ENCODE data around the gene EDDM3A.
A peak's percentile ranks its signal among the peaks of the same experiment; 100 is the strongest.
"Not testable (repeated sequence)": the region's sequence is repeated elsewhere in the genome, so short reads cannot be mapped to it uniquely, and the experiment has no call there.

EDDM3A gene, protein sequence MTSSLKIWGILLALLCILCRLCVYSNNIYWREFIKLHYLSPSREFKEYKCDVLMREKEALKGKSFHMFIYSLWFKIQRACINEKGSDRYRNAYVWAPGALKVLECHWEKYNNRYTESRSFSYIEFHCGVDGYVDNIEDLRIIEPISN

DNA sequence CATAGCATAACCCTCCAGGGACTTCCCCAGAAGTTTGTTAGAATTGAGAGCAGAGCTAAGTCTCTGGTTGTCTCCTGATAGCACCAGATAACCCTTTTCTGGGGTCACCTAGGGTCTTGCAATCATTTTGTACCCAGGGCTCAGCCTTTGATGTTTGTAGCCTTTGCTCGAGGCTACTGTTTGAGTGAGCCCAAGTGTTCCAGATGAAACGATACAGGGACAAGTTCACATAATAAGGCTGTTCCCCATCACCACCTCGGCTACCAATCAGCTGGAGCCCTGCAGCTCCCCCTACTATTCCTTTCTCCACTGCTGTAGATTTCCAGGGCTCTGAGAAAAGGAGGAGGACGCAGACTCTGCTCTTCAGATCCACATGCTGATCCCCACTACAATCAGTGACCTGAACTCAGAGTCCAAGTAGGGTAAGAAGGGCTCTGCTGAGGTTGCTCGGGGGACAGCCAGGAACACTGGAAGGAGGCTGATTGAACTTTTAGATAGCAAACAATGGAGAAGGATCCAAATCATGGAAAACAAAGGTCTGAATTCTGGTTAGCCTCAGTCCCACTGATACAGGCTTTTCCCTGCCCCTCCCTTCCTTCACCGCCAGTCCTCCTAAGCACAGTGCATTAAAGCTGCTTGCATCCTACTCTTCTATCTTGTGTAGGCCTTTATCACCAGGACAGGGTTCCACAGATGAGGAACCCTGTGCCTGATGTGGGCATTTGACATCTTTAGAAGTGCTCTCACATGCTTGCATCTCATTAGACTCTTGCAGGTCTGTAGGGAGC, at the start of gene EDDM3A:
Gene EDDM3A (plus strand): TSS at position 317 of the 788 bp plus-strand sequence. CDS start 1,694 bp downstream, outside the sequence.
- in situ Hi-C loops (cut with MboI; ENCODE audit: low sequenced_read_pairs) = no loop called here
- H3K27me3 ChIP-seq (ENCODE audit: low read depth) = no peaks in the 10 kb centered on the region
- no peak for DNase-seq (ENCODE audit: low spot score in 2 of 2)
- no peaks in the 10 kb centered on the region for H3K9me3 ChIP-seq
- no peak within 1 kb of the TSS for H3K4me3 ChIP-seq
- no peaks in the 10 kb centered on the region for H3K36me3 ChIP-seq (replicated peaks)
- H3K4me1 ChIP-seq = no peaks in the 10 kb centered on the region

DNA sequence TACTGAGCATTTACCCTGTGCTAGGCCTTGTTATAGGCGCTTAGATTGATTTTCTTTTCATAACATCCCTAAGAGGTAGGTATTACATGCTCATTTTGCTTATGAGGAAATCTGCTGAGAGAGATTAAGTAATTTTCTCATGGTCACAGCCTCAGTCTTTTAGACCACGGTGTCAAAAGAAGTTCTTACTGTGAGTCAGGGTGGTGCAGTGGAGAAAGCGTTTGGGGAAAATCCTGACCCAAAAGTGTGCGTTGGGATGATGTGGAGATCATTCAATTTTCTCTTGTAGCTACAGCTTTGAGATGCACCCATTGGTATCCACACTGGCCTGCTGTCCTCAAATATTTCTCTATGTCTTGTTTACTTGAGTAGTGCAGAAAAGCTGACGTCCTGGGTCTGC, 48.9 kb upstream of the EDDM3A start:
- peaks cover 3% of the 10 kb centered on the region; the same call in 1 of the 2 replicates for H3K27me3 ChIP-seq (ENCODE audit: low read depth)
- in situ Hi-C loops (cut with MboI; ENCODE audit: low sequenced_read_pairs) = loop anchor here (5.0 kb wide), 1 partner anchor 161 kb away; no protein-coding TSS in a partner anchor
- DNase-seq (ENCODE audit: low spot score in 2 of 2) = no peak
- no peaks in the 10 kb centered on the region for H3K9me3 ChIP-seq
- H3K4me1 ChIP-seq = no peaks in the 10 kb centered on the region
- H3K4me3 ChIP-seq = no peak overlapping the region
- H3K36me3 ChIP-seq (replicated peaks) = no peaks in the 10 kb centered on the region

DNA sequence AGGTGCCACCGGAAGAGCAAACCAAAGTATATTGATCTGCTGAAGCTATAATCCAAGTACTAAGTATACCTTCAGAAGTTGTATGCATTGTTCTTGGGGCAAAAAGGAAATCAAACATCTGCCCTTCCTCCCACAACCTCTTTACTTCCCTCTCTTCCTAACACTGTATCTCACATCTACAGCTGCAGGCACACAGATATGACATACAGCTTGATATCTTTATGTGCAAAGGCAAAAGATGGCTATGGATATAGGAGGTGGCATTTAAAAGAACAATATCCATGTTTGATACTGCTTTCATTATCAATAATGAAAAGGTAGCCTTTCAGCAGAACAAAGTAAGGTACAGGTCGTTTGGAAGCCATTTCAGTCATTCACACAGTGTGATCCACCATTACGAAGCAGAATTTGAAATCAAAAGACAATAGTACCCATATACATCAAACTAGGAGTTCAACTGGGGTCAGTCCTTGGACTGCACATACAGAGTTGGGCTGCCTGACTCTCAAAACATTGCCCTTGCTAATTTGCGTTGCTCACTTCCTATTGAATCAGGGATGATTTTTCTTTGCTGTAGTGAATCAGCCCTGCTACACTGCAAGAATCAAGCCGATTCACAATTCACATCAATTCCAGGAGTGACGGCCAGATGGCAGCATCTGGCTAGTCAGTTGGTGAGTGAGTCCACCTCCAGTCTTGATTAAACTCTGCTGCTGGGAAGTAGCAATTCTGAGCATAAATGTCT, 48.2 kb upstream of the EDDM3A start:
- H3K4me3 ChIP-seq = no peak overlapping the region
- peak; percentile 48 to 67 for DNase-seq (ENCODE audit: low spot score in 2 of 2)
- in situ Hi-C loops (cut with MboI; ENCODE audit: low sequenced_read_pairs) = loop anchor here (5.0 kb wide), 1 partner anchor 160 kb away; no protein-coding TSS in a partner anchor

DNA sequence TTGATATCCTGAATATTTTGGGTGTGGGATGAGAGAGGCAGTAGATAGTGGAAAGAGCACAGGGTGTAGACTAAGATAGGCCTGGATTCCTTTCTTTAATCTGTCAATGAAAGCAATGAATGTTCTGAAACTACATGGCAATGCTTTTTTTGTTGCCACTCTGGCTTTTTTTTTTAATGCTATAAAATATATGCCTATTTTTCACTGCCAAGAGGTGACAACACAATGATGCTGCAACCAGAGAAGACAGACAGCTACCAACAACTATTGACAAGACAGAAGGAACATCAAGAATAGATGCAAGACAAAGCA, 47.7 kb upstream of the EDDM3A start:
- no peak overlapping the region for H3K4me3 ChIP-seq
- no peaks in the 10 kb centered on the region for H3K9me3 ChIP-seq
- DNase-seq (ENCODE audit: low spot score in 2 of 2) = no peak
- no peaks in the 10 kb centered on the region for H3K36me3 ChIP-seq (replicated peaks)
- H3K27me3 ChIP-seq (ENCODE audit: low read depth) = peaks cover 3% of the 10 kb centered on the region; the same call in 1 of the 2 replicates
- in situ Hi-C loops (cut with MboI; ENCODE audit: low sequenced_read_pairs) = loop anchor here (5.0 kb wide), 1 partner anchor 159 kb away; no protein-coding TSS in a partner anchor
- H3K4me1 ChIP-seq = no peaks in the 10 kb centered on the region

More for the DNA sequence above, 48.2 kb upstream of the EDDM3A start:
- Histone ChIP-seq H3K27me3 (ENCODE audit: low read depth) (peaks cover 3% of the 10 kb centered on the region; the same call in 1 of the 2 replicates), H3K9me3 (no peaks in the 10 kb centered on the region), H3K4me1 (no peaks in the 10 kb centered on the region), H3K36me3 (replicated peaks) (no peaks in the 10 kb centered on the region)

DNA sequence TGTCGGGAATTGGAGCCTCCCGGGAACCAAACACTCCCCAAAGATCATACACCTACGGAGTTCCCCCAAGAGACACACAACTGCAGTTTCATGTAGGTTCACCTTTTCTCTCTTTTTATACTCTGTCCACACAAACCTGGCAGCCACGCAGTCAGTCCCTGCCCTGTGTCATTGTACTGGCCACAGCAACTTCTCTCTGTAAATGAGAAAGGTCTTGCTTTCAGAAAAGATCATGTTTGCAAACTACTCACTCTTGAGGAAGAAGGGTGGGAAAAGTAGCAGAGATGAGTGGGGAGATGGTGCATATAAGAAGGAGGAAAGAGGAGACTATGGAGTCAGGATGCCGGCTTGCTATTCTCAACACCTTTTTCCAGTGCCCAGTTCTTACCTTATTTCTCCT, 46.8 kb upstream of the EDDM3A start:
- Histone ChIP-seq H3K9me3 (no peaks in the 10 kb centered on the region), H3K4me3 (no peak overlapping the region), H3K27me3 (ENCODE audit: low read depth) (peaks cover 3% of the 10 kb centered on the region; the same call in 1 of the 2 replicates), H3K36me3 (replicated peaks) (no peaks in the 10 kb centered on the region), H3K4me1 (no peaks in the 10 kb centered on the region)
- no peak for DNase-seq (ENCODE audit: low spot score in 2 of 2)
- in situ Hi-C loops (cut with MboI; ENCODE audit: low sequenced_read_pairs) = loop anchor here (5.0 kb wide), 1 partner anchor 158 kb away; no protein-coding TSS in a partner anchor

DNA sequence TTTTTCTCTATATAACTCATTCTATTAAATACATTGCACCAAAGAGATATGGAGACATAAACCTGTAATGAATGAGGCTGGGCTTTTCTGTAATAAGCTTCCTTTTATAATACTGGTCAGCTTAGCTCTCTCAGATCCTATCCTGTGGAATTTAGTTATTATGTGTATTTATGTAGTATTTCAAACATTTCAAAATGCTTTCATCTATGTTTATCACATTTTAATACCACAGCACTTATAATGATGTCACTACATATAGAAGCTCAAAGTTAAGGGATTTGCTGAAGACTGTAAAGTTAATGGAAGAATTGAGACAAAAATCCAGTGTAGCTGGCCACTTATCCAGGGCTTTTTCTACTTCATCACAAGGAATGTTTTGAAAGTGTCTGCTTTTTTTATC, 45.8 kb upstream of the EDDM3A start:
- H3K27me3 ChIP-seq (ENCODE audit: low read depth) = peaks cover 3% of the 10 kb centered on the region; the same call in 1 of the 2 replicates
- DNase-seq (ENCODE audit: low spot score in 2 of 2) = no peak
- in situ Hi-C loops (cut with MboI; ENCODE audit: low sequenced_read_pairs) = loop anchor here (5.0 kb wide), 1 partner anchor 157 kb away; no protein-coding TSS in a partner anchor
- no peak overlapping the region for H3K4me3 ChIP-seq
- H3K9me3 ChIP-seq = no peaks in the 10 kb centered on the region
- no peaks in the 10 kb centered on the region for H3K4me1 ChIP-seq
- H3K36me3 ChIP-seq (replicated peaks) = no peaks in the 10 kb centered on the region

DNA sequence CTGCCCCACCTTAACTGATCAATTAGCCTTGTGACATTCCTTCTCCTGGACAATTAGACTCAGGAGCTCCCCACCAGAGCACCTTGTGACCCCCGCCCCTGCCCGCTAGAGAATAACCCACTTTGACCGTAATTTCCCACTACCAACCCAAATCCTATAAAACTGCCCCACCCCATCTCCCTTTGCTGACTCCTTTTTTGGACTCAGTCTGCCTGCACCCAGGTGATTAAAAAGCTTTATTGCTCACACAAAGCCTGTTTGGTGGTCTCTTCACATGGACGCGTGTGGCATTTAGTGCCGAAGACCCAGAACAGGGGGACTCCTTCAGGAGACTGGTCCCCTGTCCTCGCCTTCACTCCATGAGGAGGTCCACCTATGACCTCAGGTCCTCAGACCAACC, 44.7 kb upstream of the EDDM3A start:
- H3K9me3 ChIP-seq; H3K36me3 ChIP-seq (replicated peaks); H3K27me3 ChIP-seq (ENCODE audit: low read depth); H3K4me3 ChIP-seq; H3K4me1 ChIP-seq; in situ Hi-C loops (cut with MboI; ENCODE audit: low sequenced_read_pairs); DNase-seq (ENCODE audit: low spot score in 2 of 2): not testable (repeated sequence)

DNA sequence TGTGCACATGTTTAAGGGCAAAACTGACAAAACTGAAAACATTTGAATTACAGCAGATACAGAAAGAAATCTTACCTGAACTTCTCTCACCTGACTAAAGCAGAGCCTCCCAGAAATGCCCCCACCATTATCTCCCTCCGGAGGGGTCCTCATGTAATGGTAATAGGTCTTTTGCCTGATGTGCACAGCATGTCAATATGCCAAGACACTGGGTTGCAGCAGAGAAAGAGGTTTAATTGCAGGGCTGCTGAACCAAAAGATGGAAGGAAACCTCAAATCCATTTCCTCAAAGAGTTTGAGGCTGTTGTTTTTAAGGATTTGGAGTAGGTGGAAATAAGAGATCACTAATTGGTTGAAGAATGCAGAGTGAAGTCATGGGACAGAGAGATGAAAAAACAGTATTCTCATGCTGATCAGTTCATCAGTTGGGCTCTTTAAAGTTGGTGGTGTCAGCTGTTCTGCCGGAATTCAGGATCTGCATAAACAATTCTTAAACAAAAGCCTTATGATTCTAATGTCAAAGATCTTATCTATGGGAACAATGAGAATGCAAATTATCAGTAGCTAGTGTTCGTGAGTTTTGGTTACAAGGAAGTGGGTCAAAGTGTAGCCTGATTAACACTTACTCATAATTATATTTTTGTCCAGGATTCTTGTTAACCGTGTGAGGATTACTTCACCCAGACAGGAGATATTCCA, 38.9 kb upstream of the EDDM3A start:
- H3K4me1 ChIP-seq = peaks cover 4% of the 10 kb centered on the region; the same call in 1 of the 2 replicates
- in situ Hi-C loops (cut with MboI; ENCODE audit: low sequenced_read_pairs) = no loop called here
- H3K27me3 ChIP-seq (ENCODE audit: low read depth) = peaks cover 4% of the 10 kb centered on the region; the same call in 1 of the 2 replicates
- DNase-seq (ENCODE audit: low spot score in 2 of 2) = peak in 1 of 2 experiments; percentile 8
- no peak overlapping the region for H3K4me3 ChIP-seq
- H3K9me3 ChIP-seq = no peaks in the 10 kb centered on the region
- no peaks in the 10 kb centered on the region for H3K36me3 ChIP-seq (replicated peaks)

DNA sequence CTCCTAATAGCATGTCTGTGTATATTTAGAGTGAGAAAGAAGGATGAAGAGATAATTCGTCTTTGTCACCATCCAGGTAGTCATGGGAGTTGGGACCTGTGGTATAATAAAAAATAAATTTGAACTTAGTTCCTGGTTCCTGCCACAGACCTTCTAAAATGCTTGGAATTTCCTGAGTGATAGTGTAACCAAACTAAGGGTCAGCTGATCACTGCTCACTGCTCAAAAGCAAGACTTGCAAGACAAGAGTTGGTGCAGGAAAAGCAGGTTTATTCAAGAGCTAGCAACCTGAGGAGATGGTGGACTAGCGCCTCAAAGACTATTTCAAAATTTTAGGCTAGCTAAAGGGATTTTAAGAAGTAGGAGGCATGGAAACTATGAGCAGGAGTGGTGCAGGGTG, 38.1 kb upstream of the EDDM3A start:
- H3K9me3 ChIP-seq = no peaks in the 10 kb centered on the region
- no peak overlapping the region for H3K4me3 ChIP-seq
- no peak for DNase-seq (ENCODE audit: low spot score in 2 of 2)
- H3K4me1 ChIP-seq = peaks cover 4% of the 10 kb centered on the region; the same call in 1 of the 2 replicates
- peaks cover 4% of the 10 kb centered on the region; the same call in 1 of the 2 replicates for H3K27me3 ChIP-seq (ENCODE audit: low read depth)
- in situ Hi-C loops (cut with MboI; ENCODE audit: low sequenced_read_pairs) = no loop called here
- H3K36me3 ChIP-seq (replicated peaks) = no peaks in the 10 kb centered on the region

DNA sequence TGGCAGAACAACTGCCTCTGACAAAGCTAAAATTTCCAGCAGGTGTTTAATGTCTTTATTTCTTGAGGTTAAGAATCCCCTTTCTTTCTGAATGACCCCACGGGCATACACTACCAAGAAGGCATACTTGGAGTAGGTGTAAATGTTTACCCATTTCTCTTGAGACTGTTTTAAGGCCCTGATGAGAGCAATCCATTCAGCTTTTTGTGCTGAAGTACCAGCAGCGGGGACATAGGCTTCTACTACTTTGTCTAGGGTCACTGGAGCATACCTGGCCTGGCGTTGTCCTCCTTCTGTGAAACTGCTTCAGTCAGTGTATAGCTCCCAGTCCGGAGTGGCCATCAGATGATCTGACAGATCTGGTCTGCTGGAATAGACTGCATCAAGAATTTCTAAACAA, 34.4 kb upstream of the EDDM3A start:
- peaks cover 4% of the 10 kb centered on the region; the same call in 1 of the 2 replicates for H3K27me3 ChIP-seq (ENCODE audit: low read depth)
- peaks cover 4% of the 10 kb centered on the region; the same call in 1 of the 2 replicates for H3K4me1 ChIP-seq
- in situ Hi-C loops (cut with MboI; ENCODE audit: low sequenced_read_pairs) = no loop called here
- H3K9me3 ChIP-seq = no peaks in the 10 kb centered on the region
- H3K36me3 ChIP-seq (replicated peaks) = no peaks in the 10 kb centered on the region
- no peak overlapping the region for H3K4me3 ChIP-seq
- DNase-seq (ENCODE audit: low spot score in 2 of 2) = no peak

DNA sequence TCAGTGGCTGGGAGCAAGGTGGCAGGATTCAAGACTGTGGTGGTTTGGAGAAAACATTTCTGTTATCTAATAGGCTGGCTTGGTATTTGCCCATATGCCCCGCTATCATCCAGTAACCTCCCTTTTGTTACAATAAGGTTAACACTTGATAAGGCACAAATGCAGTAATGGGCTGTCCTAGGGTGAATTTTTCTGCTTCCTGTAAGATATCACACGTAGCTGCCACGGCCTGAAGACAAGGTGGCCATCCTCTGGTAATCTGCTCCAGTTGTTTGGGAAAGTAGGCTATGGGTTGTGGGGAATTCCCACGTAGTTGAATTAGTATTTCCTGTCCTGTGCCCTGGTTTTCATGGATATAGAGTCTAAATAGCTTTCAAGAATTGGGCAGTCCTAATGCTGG, 34.0 kb upstream of the EDDM3A start:
- in situ Hi-C loops (cut with MboI; ENCODE audit: low sequenced_read_pairs) = no loop called here

DNA sequence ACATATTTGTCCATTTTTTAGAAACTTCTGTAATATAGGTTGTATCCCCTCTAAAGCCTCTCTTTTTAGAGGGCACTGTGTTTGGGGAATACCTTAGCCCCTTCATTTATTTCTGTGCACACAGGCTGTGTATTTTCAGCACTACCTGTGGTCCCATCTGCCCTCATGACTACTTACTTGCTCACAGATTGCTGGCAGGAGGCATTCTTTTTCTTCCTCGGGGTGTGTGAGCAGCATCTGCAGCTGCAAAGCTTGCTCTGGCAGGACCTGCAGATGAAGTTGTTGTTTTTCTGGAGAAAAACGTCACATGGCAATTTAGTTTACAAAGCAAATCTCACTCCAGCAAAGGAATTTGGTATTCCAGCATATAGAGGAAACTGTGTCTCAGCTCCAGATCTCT, 32.8 kb upstream of the EDDM3A start:
- H3K27me3 ChIP-seq (ENCODE audit: low read depth) = peaks cover 4% of the 10 kb centered on the region; the same call in 1 of the 2 replicates
- H3K9me3 ChIP-seq = no peaks in the 10 kb centered on the region
- H3K4me1 ChIP-seq = no peaks in the 10 kb centered on the region
- no peaks in the 10 kb centered on the region for H3K36me3 ChIP-seq (replicated peaks)
- in situ Hi-C loops (cut with MboI; ENCODE audit: low sequenced_read_pairs) = no loop called here
- DNase-seq (ENCODE audit: low spot score in 2 of 2) = no peak
- no peak overlapping the region for H3K4me3 ChIP-seq

More for the DNA sequence above, 34.0 kb upstream of the EDDM3A start:
- H3K27me3 ChIP-seq (ENCODE audit: low read depth) = peaks cover 4% of the 10 kb centered on the region; the same call in 1 of the 2 replicates
- H3K9me3 ChIP-seq = no peaks in the 10 kb centered on the region
- DNase-seq (ENCODE audit: low spot score in 2 of 2) = no peak
- no peaks in the 10 kb centered on the region for H3K36me3 ChIP-seq (replicated peaks)
- no peak overlapping the region for H3K4me3 ChIP-seq
- H3K4me1 ChIP-seq = peaks cover 4% of the 10 kb centered on the region; the same call in 1 of the 2 replicates

DNA sequence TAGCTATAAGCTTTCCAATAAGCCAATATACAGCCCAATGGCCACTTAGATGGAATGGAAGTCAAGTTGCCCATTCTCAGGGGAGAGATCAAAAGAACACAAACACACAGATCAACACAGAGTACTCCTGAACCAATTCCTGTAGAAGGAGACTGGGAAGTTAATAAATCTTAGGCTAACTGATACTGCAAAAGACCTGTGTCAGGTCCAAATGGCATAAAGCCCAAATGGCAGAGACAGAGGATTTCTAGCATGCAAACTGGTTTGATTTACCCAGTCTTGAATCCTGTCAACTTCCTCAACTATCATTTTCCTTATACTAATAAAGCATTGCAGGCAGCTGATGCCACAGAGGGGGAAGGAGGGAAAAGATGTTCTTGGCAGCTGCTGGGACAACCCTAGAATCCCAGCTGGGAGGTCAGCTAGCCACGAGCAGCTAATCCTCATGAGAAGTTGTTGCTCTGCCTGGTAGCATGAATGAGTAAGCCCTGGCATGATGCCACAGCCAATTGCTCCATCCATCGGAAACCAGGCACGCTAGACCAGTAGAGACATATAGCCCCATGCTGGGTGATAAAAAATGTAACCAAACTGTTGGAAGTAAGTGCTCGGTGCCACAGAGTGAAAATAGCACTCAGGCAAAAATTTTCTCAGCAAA, 31.0 kb upstream of the EDDM3A start:
- no peaks in the 10 kb centered on the region for H3K36me3 ChIP-seq (replicated peaks)
- H3K27me3 ChIP-seq (ENCODE audit: low read depth) = no peaks in the 10 kb centered on the region
- in situ Hi-C loops (cut with MboI; ENCODE audit: low sequenced_read_pairs) = no loop called here
- no peaks in the 10 kb centered on the region for H3K4me1 ChIP-seq
- no peak for DNase-seq (ENCODE audit: low spot score in 2 of 2)
- H3K9me3 ChIP-seq = no peaks in the 10 kb centered on the region
- no peak overlapping the region for H3K4me3 ChIP-seq

All from HAP-1 (cell line).